GM12873 (cell line): Measurements from ENCODE around the gene CALML4.

ENCODE experiments used
- TF ChIP-seq, protein P1 (sequence below): IDR thresholded peaks from 2 replicates; pipeline ENCODE4 v1.5.1; 2012; ENCODE audit warnings: low read depth, mild to moderate bottlenecking, moderate library complexity, low read length, control low read depth; ENCODE audit not compliant: insufficient read depth; ENCODE audit errors: missing control alignments

Gene CALML4

DNA sequence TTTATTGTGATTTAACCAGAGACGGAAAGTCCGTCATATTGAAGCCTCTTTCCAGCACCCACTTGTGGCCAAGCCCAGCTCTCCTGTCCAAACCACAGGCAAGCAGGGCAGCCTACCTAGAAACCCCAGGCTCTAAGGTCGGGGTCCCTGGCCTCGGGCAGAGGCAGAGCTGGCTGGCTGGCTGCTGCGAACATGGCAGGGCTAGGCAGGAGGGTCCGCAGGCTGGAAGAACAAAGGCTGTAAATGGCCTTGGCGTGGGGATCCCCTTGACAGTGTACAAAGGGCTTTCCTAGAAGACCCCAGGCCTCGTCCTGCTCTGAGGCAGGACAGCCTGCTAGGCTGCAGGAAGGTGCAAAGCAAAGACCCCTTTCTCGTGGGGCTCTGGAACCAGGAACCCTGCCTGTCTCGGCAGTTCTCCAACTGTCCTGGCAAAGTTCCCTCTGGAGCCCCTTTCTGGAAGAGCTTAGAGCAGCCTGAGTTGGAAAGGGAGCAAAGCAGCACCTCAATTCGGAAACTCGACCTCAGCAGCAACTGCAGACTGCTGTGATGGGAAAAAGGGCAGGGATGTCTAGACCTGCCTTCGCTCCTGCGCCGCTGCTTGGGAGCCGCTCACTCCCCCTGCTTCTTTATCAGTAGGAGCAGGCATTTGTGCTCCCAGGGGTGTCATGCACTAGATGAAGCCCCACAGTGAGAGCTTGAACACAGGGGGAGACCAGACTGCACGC is 8.5 kb downstream of the CALML4 start:
- TF ChIP-seq, protein P1, sequence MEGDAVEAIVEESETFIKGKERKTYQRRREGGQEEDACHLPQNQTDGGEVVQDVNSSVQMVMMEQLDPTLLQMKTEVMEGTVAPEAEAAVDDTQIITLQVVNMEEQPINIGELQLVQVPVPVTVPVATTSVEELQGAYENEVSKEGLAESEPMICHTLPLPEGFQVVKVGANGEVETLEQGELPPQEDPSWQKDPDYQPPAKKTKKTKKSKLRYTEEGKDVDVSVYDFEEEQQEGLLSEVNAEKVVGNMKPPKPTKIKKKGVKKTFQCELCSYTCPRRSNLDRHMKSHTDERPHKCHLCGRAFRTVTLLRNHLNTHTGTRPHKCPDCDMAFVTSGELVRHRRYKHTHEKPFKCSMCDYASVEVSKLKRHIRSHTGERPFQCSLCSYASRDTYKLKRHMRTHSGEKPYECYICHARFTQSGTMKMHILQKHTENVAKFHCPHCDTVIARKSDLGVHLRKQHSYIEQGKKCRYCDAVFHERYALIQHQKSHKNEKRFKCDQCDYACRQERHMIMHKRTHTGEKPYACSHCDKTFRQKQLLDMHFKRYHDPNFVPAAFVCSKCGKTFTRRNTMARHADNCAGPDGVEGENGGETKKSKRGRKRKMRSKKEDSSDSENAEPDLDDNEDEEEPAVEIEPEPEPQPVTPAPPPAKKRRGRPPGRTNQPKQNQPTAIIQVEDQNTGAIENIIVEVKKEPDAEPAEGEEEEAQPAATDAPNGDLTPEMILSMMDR, result no peak

DNA sequence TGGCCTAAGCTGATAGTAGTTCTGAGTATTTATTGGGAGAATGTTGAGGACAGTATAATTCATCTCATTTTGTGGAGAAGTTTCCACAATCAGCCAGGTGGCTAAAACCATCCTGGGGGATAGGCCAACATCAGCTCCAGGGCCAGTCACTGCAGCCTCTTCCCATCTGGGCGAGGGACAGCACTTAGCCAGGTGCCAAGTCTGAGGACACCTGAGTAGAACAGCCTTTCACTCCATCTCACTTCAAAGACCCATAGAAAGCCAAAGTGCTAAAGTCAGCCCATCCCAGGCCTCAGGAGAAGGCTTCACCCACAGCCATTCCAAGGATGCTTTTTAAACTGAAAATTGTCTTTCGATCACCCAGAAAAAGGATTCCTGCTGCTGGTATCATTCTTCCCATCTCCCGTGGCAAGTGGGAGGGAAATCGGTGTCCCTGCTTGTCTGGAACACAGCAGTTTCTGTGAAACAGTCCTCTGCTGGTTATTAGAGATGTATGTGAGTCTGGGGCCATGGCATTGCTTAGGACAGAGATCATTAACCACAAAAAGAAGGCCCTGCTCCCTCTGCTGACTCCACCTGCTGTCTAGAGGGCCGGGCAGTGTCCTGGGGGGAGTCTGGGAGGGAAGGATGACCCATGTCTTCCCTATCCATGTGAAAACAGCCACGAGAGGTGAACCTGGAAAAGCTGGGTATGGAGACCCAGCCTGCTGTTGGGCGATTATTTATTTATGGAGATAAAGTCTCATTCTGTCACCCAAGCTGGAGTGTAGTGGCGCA is 9.6 kb downstream of the CALML4 start:
- TF ChIP-seq, protein P1, result no peak

DNA sequence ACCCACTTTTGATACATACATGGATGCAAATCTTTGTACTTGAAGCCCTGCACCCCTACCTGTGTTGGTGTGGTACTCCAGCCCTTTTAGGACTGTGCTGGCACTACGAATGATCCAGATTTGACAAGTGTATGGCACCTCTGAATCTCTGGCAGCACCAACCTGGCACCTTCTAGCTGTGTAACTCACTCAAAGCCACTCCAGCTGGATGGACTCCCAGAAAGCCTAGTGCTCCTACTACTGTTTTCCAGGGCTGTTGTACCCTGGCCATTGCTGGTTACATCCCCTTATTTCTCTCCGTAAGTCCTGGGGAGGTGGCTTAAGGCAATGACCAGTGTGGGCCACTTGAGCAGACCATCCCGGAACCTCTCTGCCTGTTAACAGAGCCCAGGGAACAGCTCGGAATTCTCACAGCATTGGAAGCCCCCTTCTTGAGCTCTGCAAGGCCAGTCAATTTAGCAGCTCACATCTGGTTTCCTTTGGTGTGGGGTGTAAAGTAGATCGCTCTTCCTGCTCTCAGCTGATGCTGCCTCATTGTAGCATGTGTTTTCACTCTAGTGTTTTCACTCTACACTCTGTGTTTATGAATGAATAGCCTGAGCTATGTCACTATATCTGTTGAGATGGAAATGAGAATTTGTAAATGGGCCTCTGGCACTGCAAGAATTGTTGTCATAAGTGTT is 12.2 kb downstream of the CALML4 start:
- TF ChIP-seq, protein P1, result no peak

DNA sequence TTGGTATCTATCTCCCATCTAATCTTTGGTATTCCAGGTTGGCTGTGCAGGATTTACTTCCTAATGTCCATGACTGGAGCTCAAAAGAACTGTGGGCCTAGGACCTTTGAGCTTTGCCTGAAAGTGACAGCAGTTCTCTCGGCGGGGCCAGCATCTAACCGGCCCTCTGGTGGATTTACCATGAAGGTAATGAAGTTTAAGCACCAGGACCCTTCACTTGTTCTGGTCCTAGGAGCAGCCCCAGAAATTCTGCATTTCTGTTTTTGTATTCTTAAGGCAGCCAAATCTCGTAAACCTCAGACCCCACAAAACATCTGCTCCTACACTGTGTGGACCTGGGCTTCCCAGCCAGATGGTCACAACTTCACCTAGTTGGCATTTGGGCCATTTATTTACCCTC is 13.0 kb downstream of the CALML4 start:
- TF ChIP-seq, protein P1, result no peak

- TF ChIP-seq, protein P1, result peak; percentile 0
Observed at GRCh38 chr15:68191555-68191954, 13.6 kb downstream of the CALML4 start.

DNA sequence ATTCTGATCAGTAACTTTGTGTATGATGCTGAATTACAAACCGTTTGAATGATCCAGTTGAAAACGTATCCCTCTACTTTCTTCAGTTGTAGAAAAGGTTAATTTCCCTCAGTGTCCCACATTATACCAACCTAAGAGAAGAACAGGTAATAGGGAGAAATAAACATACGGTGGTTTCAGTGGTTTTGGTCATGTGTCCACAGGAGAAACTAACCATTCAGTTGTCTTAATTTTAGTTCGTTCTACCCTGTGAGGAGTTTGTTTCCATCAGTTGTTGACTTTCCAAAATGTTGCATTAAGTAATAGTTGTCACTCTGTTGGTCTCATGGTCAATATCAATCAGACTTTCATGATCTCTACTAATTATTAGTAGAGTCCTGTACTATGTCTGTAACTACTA is 15.1 kb downstream of the CALML4 start:
- TF ChIP-seq, protein P1, result no peak

DNA sequence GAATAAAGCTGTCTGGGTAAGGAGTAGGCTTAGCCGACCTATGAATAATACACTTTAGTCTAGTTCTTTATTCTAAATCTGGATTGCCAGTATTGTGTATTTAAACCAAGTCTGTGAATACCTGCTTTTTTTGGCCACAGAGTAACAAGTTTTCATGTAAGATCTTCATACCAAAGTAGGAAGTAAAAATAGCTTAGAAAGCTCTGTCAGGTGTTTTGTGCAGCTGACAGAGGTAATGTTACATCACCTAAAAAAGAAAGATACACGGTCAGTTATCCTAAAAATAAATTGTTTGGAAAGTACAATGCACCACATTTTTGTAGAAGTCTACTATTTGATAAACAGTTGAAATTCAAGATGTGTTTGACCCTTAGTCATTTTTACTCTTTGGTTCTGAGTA is 16.5 kb downstream of the CALML4 start:
- TF ChIP-seq, protein P1, result no peak
